Measurements from ENCODE around the gene CPLX3. TPM values are rescaled to one million over a fixed set of nuclear protein-coding genes. Genes with fewer than 3 reads are reported as not detected.

CPLX3 gene
- total RNA-seq, 1 donor from 2014 or later, result 0.32 TPM

- H3K4me3 Mint-ChIP-seq (ENCODE audit: unreplicated experiment), result no peak overlapping the region
- H3K36me3 Mint-ChIP-seq (ENCODE audit: unreplicated experiment), result peaks cover 6% of the 10 kb centered on the region
- no peak overlapping the region for H3K27ac Mint-ChIP-seq (ENCODE audit: unreplicated experiment)
- peaks cover 9% of the 10 kb centered on the region for H3K27me3 Mint-ChIP-seq (ENCODE audit: unreplicated experiment)
- peaks cover 10% of the 10 kb centered on the region for H3K9me3 Mint-ChIP-seq (ENCODE audit: unreplicated experiment)
- TF ChIP-seq CTCF (IDR thresholded peaks at IDR 0.05; ENCODE audit: partially characterized antibody, unreplicated experiment), result no peak
- no peaks in the 10 kb centered on the region for H3K4me1 Mint-ChIP-seq (ENCODE audit: low read depth, unreplicated experiment)
- no peak for DNase-seq
These were observed 19.1 kb upstream of the CPLX3 start for GRCh38 chr15:74807282-74807681.

GRCh38 chr15:74808078-74808839 is 18.2 kb upstream of the CPLX3 start:
- Mint-ChIP-seq H3K4me1 (ENCODE audit: low read depth, unreplicated experiment) (no peaks in the 10 kb centered on the region), H3K9me3 (ENCODE audit: unreplicated experiment) (peaks cover 10% of the 10 kb centered on the region), H3K4me3 (ENCODE audit: unreplicated experiment) (no peak overlapping the region), H3K27ac (ENCODE audit: unreplicated experiment) (no peak overlapping the region), H3K36me3 (ENCODE audit: unreplicated experiment) (peaks cover 6% of the 10 kb centered on the region), H3K27me3 (ENCODE audit: unreplicated experiment) (peaks cover 7% of the 10 kb centered on the region)
- DNase-seq, result no peak
- TF ChIP-seq CTCF (IDR thresholded peaks at IDR 0.05; ENCODE audit: partially characterized antibody, unreplicated experiment), result no peak

- Mint-ChIP-seq H3K27me3 (ENCODE audit: unreplicated experiment) (peaks cover 7% of the 10 kb centered on the region), H3K4me3 (ENCODE audit: unreplicated experiment) (no peak overlapping the region), H3K36me3 (ENCODE audit: unreplicated experiment) (peaks cover 5% of the 10 kb centered on the region), H3K27ac (ENCODE audit: unreplicated experiment) (no peak overlapping the region), H3K4me1 (ENCODE audit: low read depth, unreplicated experiment) (no peaks in the 10 kb centered on the region), H3K9me3 (ENCODE audit: unreplicated experiment) (peaks cover 10% of the 10 kb centered on the region)
- DNase-seq, result no peak
- TF ChIP-seq CTCF (IDR thresholded peaks at IDR 0.05; ENCODE audit: partially characterized antibody, unreplicated experiment), result no peak
These were observed 17.6 kb upstream of the CPLX3 start for GRCh38 chr15:74808840-74809229.

- TF ChIP-seq CTCF (IDR thresholded peaks at IDR 0.05; ENCODE audit: partially characterized antibody, unreplicated experiment), result no peak
- DNase-seq, result no peak
- no peak overlapping the region for H3K4me3 Mint-ChIP-seq (ENCODE audit: unreplicated experiment)
- peaks cover 1% of the 10 kb centered on the region for H3K36me3 Mint-ChIP-seq (ENCODE audit: unreplicated experiment)
- peaks cover 7% of the 10 kb centered on the region for H3K27me3 Mint-ChIP-seq (ENCODE audit: unreplicated experiment)
- no peak overlapping the region for H3K27ac Mint-ChIP-seq (ENCODE audit: unreplicated experiment)
- H3K4me1 Mint-ChIP-seq (ENCODE audit: low read depth, unreplicated experiment), result no peaks in the 10 kb centered on the region
- peaks cover 8% of the 10 kb centered on the region for H3K9me3 Mint-ChIP-seq (ENCODE audit: unreplicated experiment)
These were observed 17.2 kb upstream of the CPLX3 start for GRCh38 chr15:74809242-74809641.

- Mint-ChIP-seq H3K27ac (ENCODE audit: unreplicated experiment) (no peak overlapping the region), H3K9me3 (ENCODE audit: unreplicated experiment) (peaks cover 5% of the 10 kb centered on the region), H3K36me3 (ENCODE audit: unreplicated experiment) (no peaks in the 10 kb centered on the region), H3K4me3 (ENCODE audit: unreplicated experiment) (no peak overlapping the region), H3K27me3 (ENCODE audit: unreplicated experiment) (peaks cover 6% of the 10 kb centered on the region), H3K4me1 (ENCODE audit: low read depth, unreplicated experiment) (no peaks in the 10 kb centered on the region)
- TF ChIP-seq CTCF (IDR thresholded peaks at IDR 0.05; ENCODE audit: partially characterized antibody, unreplicated experiment), result no peak
- no peak for DNase-seq
These were observed 16.5 kb upstream of the CPLX3 start for GRCh38 chr15:74809956-74810355.
